ENCODE data around the gene SHROOM3. TPM values are rescaled to one million over a fixed set of nuclear protein-coding genes. Genes with fewer than 3 reads are reported as not detected.

Gene SHROOM3
- total RNA-seq, 4 donors from 2014 or later = 44.4 to 101 (median 88.5) TPM

DNA sequence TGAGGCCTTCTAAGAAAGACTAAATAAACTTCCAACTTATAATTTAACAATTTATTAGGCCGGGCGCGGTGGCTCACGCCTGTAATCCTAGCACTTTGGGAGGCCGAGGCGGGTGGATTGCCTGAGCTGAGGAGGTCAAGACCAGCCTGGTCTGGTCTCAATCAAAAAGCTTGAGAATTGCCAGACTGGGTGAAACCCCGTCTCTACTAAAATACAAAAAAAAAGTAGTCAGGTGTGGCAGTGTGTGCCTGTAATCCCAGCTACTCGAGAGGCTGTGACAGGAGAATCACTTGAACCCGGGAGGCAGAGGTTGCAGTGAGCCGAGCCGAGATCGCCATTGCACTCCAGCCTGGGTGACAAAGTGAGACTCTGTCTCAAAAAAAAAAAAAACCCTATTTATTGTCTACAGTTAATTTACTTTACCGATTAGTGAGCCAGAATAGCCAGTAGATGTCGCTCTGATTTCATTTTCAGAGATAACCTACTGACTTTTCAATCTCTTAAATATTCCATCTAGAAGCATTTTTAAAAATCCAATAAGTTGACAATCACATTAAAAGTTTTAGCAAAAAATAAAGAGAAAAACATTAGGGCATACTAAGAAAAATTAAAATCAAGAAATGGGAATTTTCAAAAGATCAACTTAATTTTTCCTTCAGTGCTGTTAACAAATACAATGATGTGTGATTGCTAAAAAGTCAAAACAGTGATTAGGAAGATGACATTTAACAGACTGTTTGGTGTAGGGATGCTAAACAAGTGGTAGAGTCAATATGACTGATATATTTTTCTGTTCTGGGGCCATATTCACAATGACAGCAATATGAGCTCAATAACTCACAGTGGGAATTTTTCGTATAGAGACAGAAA lies 4.3 kb upstream of the SHROOM3 start:
- Histone ChIP-seq H3K9me3 (no peaks in the 10 kb centered on the region), H3K27ac (replicated peaks in 1 of 4) (no peak overlapping the region), H3K27me3 (no peaks in the 10 kb centered on the region), H3K36me3 (no peaks in the 10 kb centered on the region), H3K4me1 (peaks cover 0 to 29% (median 20%) of the 10 kb centered on the region in 4 donors), H3K4me3 (no peak overlapping the region)
- no peak for DNase-seq (ENCODE audit: extremely low spot score)
- 43% methylated on average over 15 of the region's 15 CpGs for WGBS
- no peak for TF ChIP-seq POLR2AphosphoS5 (IDR thresholded peaks at IDR 0.05)
- TF ChIP-seq CTCF (IDR thresholded peaks at IDR 0.05) = peak; percentile 71 to 74 (median 73)
- intact Hi-C loops (cut with DNase I) = loop anchor here (2.0 to 10.0 kb wide), 3 partner anchors 74 to 324 kb away; no protein-coding TSS in a partner anchor

DNA sequence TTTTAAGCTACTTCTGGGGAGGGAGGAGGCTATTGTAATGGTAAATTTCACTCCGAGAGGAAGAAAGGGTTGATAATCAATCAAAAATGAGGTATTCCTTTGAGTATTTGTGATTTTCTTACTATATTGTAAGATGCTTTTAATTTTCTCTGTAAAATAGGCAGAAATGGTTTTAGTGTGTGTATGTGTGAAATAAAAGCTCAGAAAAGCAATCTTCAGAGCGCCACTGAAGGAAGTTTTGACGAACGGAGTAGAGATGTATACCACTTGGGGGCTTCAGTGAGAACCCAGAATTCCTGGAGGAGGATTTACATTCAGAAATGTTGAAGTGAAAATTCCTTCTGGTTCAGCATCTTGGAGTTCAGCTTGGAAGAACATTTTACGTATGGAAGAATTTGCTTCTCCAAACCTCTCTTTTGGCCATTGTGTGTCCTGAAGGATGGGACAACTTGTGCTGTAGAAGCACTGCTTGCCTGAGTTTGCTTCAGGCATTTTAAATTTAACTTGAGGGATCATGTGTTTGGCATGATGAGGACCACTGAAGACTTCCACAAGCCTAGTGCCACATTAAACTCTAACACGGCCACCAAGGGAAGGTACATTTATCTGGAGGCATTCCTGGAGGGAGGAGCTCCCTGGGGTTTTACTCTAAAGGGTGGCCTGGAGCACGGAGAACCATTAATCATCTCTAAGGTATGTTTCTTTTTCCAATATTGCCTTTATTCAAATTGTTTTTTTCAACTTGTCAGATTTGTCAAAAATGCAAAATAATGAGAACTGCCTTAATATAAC lies 695 bp downstream of the SHROOM3 start:
- H3K9me3 ChIP-seq = no peaks in the 10 kb centered on the region
- H3K4me3 ChIP-seq = peak overlapping the region; percentile 36 to 53 (median 48)
- DNase-seq (ENCODE audit: extremely low spot score) = no peak
- TF ChIP-seq CTCF (IDR thresholded peaks at IDR 0.05) (no peak), POLR2AphosphoS5 (IDR thresholded peaks at IDR 0.05) (no peak)
- H3K4me1 ChIP-seq = peaks cover 0 to 13% (median 9%) of the 10 kb centered on the region in 4 donors
- no peaks in the 10 kb centered on the region for H3K36me3 ChIP-seq
- intact Hi-C loops (cut with DNase I) = loop anchor here (10.0 kb wide), 2 partner anchors 179 to 319 kb away; no protein-coding TSS in a partner anchor
- 41% methylated on average over 7 of the region's 7 CpGs for WGBS
- no peaks in the 10 kb centered on the region for H3K27me3 ChIP-seq
- H3K27ac ChIP-seq (replicated peaks in 1 of 4) = peak overlapping the region; percentile 69 to 74 (median 70)

- Histone ChIP-seq H3K27me3 (no peaks in the 10 kb centered on the region), H3K9me3 (no peaks in the 10 kb centered on the region), H3K27ac (replicated peaks in 1 of 4) (no peak overlapping the region), H3K4me1 (peaks cover 0 to 16% (median 13%) of the 10 kb centered on the region in 4 donors), H3K4me3 (no peak overlapping the region), H3K36me3 (no peaks in the 10 kb centered on the region)
- TF ChIP-seq EP300 (IDR thresholded peaks at IDR 0.05) (no peak), POLR2AphosphoS5 (IDR thresholded peaks at IDR 0.05) (no peak), POLR2A (IDR thresholded peaks at IDR 0.05; ENCODE audit: low read depth) (no peak), CTCF (IDR thresholded peaks at IDR 0.05) (no peak)
- no peak for DNase-seq (ENCODE audit: extremely low spot score)
- intact Hi-C loops (cut with DNase I) = loop anchor here (10.0 kb wide), 2 partner anchors 175 to 315 kb away; no protein-coding TSS in a partner anchor
- 95% methylated on average over 2 of the region's 2 CpGs for WGBS
These were observed 4.5 kb downstream of the SHROOM3 start for GRCh38 chr4:76439491-76439890.

GRCh38 chr4:76441881-76442280 lies 6.9 kb downstream of the SHROOM3 start:
- no peak for TF ChIP-seq EP300 (IDR thresholded peaks at IDR 0.05)
- no peak for TF ChIP-seq POLR2A (IDR thresholded peaks at IDR 0.05; ENCODE audit: low read depth)
- TF ChIP-seq POLR2AphosphoS5 (IDR thresholded peaks at IDR 0.05) = no peak
- TF ChIP-seq CTCF (IDR thresholded peaks at IDR 0.05) = no peak
- whole genome bisulfite sequencing = 83% methylated on average over 9 of the region's 9 CpGs

More at GRCh38 chr4:76441881-76442280, 6.9 kb downstream of the SHROOM3 start:
- no peaks in the 10 kb centered on the region for H3K27me3 ChIP-seq
- peaks cover 0 to 14% (median 7%) of the 10 kb centered on the region in 4 donors for H3K4me1 ChIP-seq
- H3K27ac ChIP-seq (replicated peaks in 1 of 4) = no peak overlapping the region
- H3K9me3 ChIP-seq = no peaks in the 10 kb centered on the region
- H3K4me3 ChIP-seq = no peak overlapping the region
- H3K36me3 ChIP-seq = no peaks in the 10 kb centered on the region
- intact Hi-C loops (cut with DNase I) = no loop called here
- DNase-seq (ENCODE audit: extremely low spot score) = no peak

Measured in esophagus muscularis mucosa (tissue), 4 donors.